Uterus (tissue), 2 donors: ENCODE data around the gene FOXP2.

Experiments used
- CTCF ChIP-seq, 4 experiments: fragments of 200-600 bp in 2 of 4; fragments of 450-650 bp in 2 of 4; sonication (generic) in 2 of 4; IDR thresholded peaks; one replicate each; pipeline ENCODE4 v1.5.1; 2016 to 2019; ENCODE audit warnings: antibody characterized with exemption in 4 of 4, mild to moderate bottlenecking in 2 of 4, moderate library complexity in 1 of 4
- POLR2A ChIP-seq, 2 donors: fragments of 450-650 bp; IDR thresholded peaks; one replicate each; pipeline ENCODE4 v1.6.1; 2016; ENCODE audit warnings: antibody characterized with exemption in 2 of 2, mild to moderate bottlenecking in 1 of 2, moderate library complexity in 1 of 2

GRCh38 chr7:114645451-114645850, 230.8 kb downstream of the FOXP2 start:
- TF ChIP-seq CTCF (IDR thresholded peaks at IDR 0.05) (no peak), POLR2A (IDR thresholded peaks at IDR 0.05) (no peak)
